Measurements from ENCODE around the gene NPHP4. TPM values are rescaled to one million over a fixed set of nuclear protein-coding genes. Genes with fewer than 3 reads are reported as not detected.

NPHP4 gene
- total RNA-seq: 5.2 and 7.8 TPM in 2 replicates

GRCh38 chr1:5992026-5992813, at the start of gene NPHP4:
Gene NPHP4, minus strand, starts transcription at chr1:5992425. Its CDS starts 6,136 bp downstream, at chr1:5986289.

Other genes with a start within 250 kb of the NPHP4 start
- gene KCNAB2, start 53.5 kb upstream of the NPHP4 start, total RNA-seq: 4.4 and 6.3 TPM in 2 replicates
- gene CHD5, start 187.9 kb upstream of the NPHP4 start, total RNA-seq: 0.16 TPM in 1 of 2 replicates, not detected in the other
- 134 and 153 TPM in 2 replicates for gene RPL22, start 207.2 kb upstream of the NPHP4 start, total RNA-seq
- 1.8 and 4.2 TPM in 2 replicates for gene RNF207, start 213.7 kb upstream of the NPHP4 start, total RNA-seq
- 58.9 and 64.5 TPM in 2 replicates for gene ICMT, start 243.5 kb upstream of the NPHP4 start, total RNA-seq

All from cardiac atrium fibroblast (primary cell).